Measurements from ENCODE around the gene CNTLN. TPM values are rescaled to one million over a fixed set of nuclear protein-coding genes. Genes with fewer than 3 reads are reported as not detected.
"Not testable (repeated sequence)": the region's sequence is repeated elsewhere in the genome, so short reads cannot be mapped to it uniquely, and the experiment has no call there.

Gene CNTLN
- total RNA-seq, 1 donor from 2014 or later = 4.1 TPM

- Histone ChIP-seq H3K27me3 (ENCODE audit: control insufficient read depth, insufficient read depth, low read length) (no peaks in the 10 kb centered on the region), H3K4me3 (ENCODE audit: low read depth, low read length) (no peak overlapping the region), H3K36me3 (ENCODE audit: control insufficient read depth, insufficient read depth, low read length) (peaks cover 1% of the 10 kb centered on the region)
- no peak for DNase-seq (ENCODE audit: low read depth)
- TF ChIP-seq, protein P1, sequence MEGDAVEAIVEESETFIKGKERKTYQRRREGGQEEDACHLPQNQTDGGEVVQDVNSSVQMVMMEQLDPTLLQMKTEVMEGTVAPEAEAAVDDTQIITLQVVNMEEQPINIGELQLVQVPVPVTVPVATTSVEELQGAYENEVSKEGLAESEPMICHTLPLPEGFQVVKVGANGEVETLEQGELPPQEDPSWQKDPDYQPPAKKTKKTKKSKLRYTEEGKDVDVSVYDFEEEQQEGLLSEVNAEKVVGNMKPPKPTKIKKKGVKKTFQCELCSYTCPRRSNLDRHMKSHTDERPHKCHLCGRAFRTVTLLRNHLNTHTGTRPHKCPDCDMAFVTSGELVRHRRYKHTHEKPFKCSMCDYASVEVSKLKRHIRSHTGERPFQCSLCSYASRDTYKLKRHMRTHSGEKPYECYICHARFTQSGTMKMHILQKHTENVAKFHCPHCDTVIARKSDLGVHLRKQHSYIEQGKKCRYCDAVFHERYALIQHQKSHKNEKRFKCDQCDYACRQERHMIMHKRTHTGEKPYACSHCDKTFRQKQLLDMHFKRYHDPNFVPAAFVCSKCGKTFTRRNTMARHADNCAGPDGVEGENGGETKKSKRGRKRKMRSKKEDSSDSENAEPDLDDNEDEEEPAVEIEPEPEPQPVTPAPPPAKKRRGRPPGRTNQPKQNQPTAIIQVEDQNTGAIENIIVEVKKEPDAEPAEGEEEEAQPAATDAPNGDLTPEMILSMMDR (IDR thresholded peaks at IDR 0.05; ENCODE audit: insufficient read depth, low read length, poor library complexity, severe bottlenecking) = no peak
Observed at GRCh38 chr9:17159469-17159868, 24.6 kb downstream of the CNTLN start.

- TF ChIP-seq, protein P1 (IDR thresholded peaks at IDR 0.05; ENCODE audit: insufficient read depth, low read length, poor library complexity, severe bottlenecking) = no peak
- H3K27me3 ChIP-seq (ENCODE audit: control insufficient read depth, insufficient read depth, low read length) = no peaks in the 10 kb centered on the region
- H3K36me3 ChIP-seq (ENCODE audit: control insufficient read depth, insufficient read depth, low read length) = no peaks in the 10 kb centered on the region
- no peak overlapping the region for H3K4me3 ChIP-seq (ENCODE audit: low read depth, low read length)
- DNase-seq (ENCODE audit: low read depth) = no peak
Observed at GRCh38 chr9:17160327-17160726, 25.5 kb downstream of the CNTLN start.

GRCh38 chr9:17165764-17166163, 30.9 kb downstream of the CNTLN start:
- no peak for DNase-seq (ENCODE audit: low read depth)
- H3K36me3 ChIP-seq (ENCODE audit: control insufficient read depth, insufficient read depth, low read length) = no peaks in the 10 kb centered on the region
- no peaks in the 10 kb centered on the region for H3K27me3 ChIP-seq (ENCODE audit: control insufficient read depth, insufficient read depth, low read length)
- TF ChIP-seq, protein P1 (IDR thresholded peaks at IDR 0.05; ENCODE audit: insufficient read depth, low read length, poor library complexity, severe bottlenecking) = no peak
- H3K4me3 ChIP-seq (ENCODE audit: low read depth, low read length) = no peak overlapping the region

GRCh38 chr9:17166346-17166745, 31.5 kb downstream of the CNTLN start:
- TF ChIP-seq, protein P1 (IDR thresholded peaks at IDR 0.05; ENCODE audit: insufficient read depth, low read length, poor library complexity, severe bottlenecking) = no peak
- H3K36me3 ChIP-seq (ENCODE audit: control insufficient read depth, insufficient read depth, low read length) = no peaks in the 10 kb centered on the region
- H3K27me3 ChIP-seq (ENCODE audit: control insufficient read depth, insufficient read depth, low read length) = no peaks in the 10 kb centered on the region
- no peak for DNase-seq (ENCODE audit: low read depth)
- H3K4me3 ChIP-seq (ENCODE audit: low read depth, low read length) = no peak overlapping the region

DNA sequence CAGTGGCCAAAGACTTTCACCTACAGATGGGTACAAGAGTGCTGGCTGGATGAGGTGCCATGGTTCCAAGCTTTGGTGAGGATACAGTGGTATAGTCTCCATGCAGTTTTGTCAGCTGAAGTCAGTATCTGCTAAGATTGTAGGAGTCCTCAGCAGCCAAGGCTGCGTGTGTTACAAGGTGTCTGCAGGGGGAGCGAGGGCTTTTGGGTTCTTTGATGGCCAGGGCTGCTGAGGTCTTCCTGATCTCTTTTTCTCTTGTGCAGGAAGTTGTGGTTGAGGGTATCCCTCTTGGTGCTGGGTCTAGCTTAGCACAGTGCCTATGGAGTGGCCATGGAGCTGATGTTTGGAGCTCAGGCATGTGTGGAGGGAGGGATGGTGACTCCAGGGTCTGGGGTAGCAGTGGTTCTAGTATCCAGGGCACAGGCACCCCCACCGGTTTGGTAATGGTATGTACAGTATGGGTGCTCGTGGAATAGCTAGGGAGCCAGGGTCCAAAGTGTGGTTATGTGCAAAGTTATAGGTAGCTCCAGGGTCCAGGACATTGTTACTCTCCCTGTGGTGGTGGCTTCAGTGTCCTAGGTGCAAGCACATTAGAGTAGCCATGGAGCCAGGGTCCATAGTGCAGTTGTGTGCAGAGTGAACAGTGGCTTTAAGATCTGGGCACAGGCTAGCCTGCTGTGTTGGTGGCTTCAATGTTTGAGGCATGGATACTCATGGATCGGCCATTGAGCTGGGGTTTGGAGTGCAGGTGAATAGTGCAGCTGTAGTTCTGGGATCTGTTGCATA, 36.7 kb downstream of the CNTLN start:
- DNase-seq (ENCODE audit: low read depth) = no peak
- Histone ChIP-seq H3K36me3 (ENCODE audit: control insufficient read depth, insufficient read depth, low read length) (no peaks in the 10 kb centered on the region), H3K27me3 (ENCODE audit: control insufficient read depth, insufficient read depth, low read length) (no peaks in the 10 kb centered on the region), H3K4me3 (ENCODE audit: low read depth, low read length) (no peak overlapping the region)
- TF ChIP-seq, protein P1 (IDR thresholded peaks at IDR 0.05; ENCODE audit: insufficient read depth, low read length, poor library complexity, severe bottlenecking) = no peak

DNA sequence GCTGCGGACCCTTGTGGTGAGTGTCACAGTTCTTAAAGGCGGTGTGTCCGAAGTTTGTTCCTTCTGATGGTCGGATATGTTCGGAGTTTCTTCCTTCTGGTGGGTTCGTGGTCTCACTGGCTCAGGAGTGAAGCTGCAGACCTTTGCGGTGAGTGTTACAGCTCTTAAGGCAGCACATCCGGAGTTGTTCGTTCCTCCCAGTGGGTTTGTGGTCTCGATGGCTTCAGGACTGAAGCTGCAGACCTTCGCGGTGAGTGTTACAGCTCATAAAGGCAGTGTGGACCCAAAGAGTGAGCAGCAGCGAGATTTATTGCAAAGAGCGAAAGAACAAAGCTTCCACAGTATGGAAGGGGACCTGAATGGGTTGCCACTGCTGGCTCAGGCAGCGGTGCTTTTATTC, 42.7 kb downstream of the CNTLN start:
- not testable (repeated sequence) for DNase-seq (ENCODE audit: low read depth); H3K27me3 ChIP-seq (ENCODE audit: control insufficient read depth, insufficient read depth, low read length); H3K4me3 ChIP-seq (ENCODE audit: low read depth, low read length); H3K36me3 ChIP-seq (ENCODE audit: control insufficient read depth, insufficient read depth, low read length)
